Adrenal gland (tissue), 5 donors: ENCODE results near the gene TBCB.

Source experiments
- POLR2A ChIP-seq, 2 donors: fragments of 450-650 bp; IDR thresholded peaks; one replicate each; pipeline ENCODE4 v1.6.1; 2017; ENCODE audit warnings: antibody characterized with exemption in 2 of 2, mild to moderate bottlenecking in 2 of 2, moderate library complexity in 1 of 2
- TF ChIP-seq, protein P1 (sequence below), 6 experiments: fragments of 450-650 bp in 4 of 6; fragments of 200-600 bp in 2 of 6; sonication (generic) in 1 of 6; IDR thresholded peaks; 1 replicate in 5 of 6; 2 replicates in 1 of 6; pipeline versions ENCODE4 v1.5.1 to v1.8.0; 2016 to 2021; ENCODE audit warnings: antibody characterized with exemption in 6 of 6, mild to moderate bottlenecking in 2 of 6, moderate library complexity in 1 of 6
- donor health status: DM: no; HTN: no; CAD: no.

DNA sequence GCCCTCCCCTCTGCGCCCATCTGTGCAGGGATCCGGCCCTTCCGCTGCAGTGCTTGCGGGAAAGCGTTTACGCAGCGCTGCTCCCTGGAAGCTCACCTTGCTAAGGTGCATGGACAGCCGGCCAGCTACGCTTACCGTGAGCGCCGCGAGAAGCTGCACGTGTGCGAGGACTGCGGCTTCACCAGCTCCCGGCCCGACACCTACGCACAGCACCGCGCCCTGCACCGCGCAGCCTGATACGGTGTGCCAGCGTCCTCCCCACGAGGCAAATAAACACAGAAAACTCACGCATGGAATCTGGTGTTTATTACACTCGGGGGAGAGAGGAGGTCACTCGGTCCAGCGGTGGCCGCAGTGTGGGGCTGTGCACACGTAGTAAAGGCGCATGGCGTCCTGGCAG lies 1.8 kb upstream of the TBCB start:
- TF ChIP-seq, protein P1, sequence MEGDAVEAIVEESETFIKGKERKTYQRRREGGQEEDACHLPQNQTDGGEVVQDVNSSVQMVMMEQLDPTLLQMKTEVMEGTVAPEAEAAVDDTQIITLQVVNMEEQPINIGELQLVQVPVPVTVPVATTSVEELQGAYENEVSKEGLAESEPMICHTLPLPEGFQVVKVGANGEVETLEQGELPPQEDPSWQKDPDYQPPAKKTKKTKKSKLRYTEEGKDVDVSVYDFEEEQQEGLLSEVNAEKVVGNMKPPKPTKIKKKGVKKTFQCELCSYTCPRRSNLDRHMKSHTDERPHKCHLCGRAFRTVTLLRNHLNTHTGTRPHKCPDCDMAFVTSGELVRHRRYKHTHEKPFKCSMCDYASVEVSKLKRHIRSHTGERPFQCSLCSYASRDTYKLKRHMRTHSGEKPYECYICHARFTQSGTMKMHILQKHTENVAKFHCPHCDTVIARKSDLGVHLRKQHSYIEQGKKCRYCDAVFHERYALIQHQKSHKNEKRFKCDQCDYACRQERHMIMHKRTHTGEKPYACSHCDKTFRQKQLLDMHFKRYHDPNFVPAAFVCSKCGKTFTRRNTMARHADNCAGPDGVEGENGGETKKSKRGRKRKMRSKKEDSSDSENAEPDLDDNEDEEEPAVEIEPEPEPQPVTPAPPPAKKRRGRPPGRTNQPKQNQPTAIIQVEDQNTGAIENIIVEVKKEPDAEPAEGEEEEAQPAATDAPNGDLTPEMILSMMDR (IDR thresholded peaks at IDR 0.05) = no peak
- no peak for TF ChIP-seq POLR2A (IDR thresholded peaks at IDR 0.05)
